HCT116 (cell line): Measurements from ENCODE around the gene ZSCAN5C. TPM values are rescaled to one million over a fixed set of nuclear protein-coding genes. Genes with fewer than 3 reads are reported as not detected.

Experiments
- ATAC-seq: fragments of 200-7000 bp; cut with Tn5 transposase; 2 replicates; pipeline ENCODE4 v1.9.1; 2020; ENCODE audit warnings: mild to moderate bottlenecking, moderate library complexity
- BruUV-seq: library from RNA; stranded (reverse); fragments of 400-500 nt; replicated peaks from 2 replicates; lab custom pipeline; 2021; lab: Mats Ljungman, UMichigan
- CTCF ChIA-PET: fragments of 300-600 bp; sonication (Branson Sonifier 250); formaldehyde crosslinking; loops from one replicate; lab custom pipeline; 2021; ENCODE audit warnings: antibody characterized with exemption; lab: Charles Lee
- POLR2A ChIA-PET: fragments of 300-600, 350-600 bp; sonication (Branson Sonifier 250); formaldehyde crosslinking; loops from one replicate; lab custom pipeline; 2021; ENCODE audit warnings: antibody characterized with exemption; lab: Charles Lee
- RAD21 ChIA-PET, 2 experiments: fragments of 300-600 bp; sonication (Branson Sonifier 250); formaldehyde crosslinking; loops; one replicate each; lab custom pipeline; 2023; ENCODE audit warnings: low total read pairs in 2 of 2; ENCODE audit not compliant: uncharacterized antibody in 2 of 2, unreplicated experiment in 2 of 2, low non-redundant PET in 1 of 2; lab: Charles Lee
- DNase-seq: peaks from one replicate; pipeline ENCODE4 v3.0.0-alpha.2; 2010; ENCODE audit warnings: low read depth, low spot score
- H2AFZ ChIP-seq: fragments of 200-600 bp; shearing (Covaris generic), sonication (generic); 2 replicates; pipeline ENCODE4 v1.6.1; 2017; ENCODE audit warnings: low read depth, mixed run types, mixed read lengths, antibody characterized with exemption, low read length; ENCODE audit not compliant: poor library complexity, severe bottlenecking
- H3K27ac ChIP-seq: 2 replicates; pipeline ENCODE4 v1.5.1; 2012; ENCODE audit warnings: low read depth, low read length
- H3K27me3 ChIP-seq: fragments of 200-600 bp; sonication (generic); 2 replicates; pipeline ENCODE4 v1.6.1; 2016; ENCODE audit warnings: mixed run types, low read length, mixed read lengths; ENCODE audit not compliant: insufficient read depth
- H3K36me3 ChIP-seq, 2 experiments: fragments of 200-500 bp in 1 of 2; fragments of 200-600 bp in 1 of 2; sonication (Bioruptor generic) in 1 of 2; sonication (generic) in 1 of 2; 2 replicates each; pipeline versions ENCODE4 v1.5.1 to v1.6.1; 2014 to 2016; ENCODE audit warnings: low read length in 2 of 2, inconsistent platforms in 1 of 2, mixed read lengths in 1 of 2, mixed run types in 1 of 2; ENCODE audit not compliant: insufficient read depth in 2 of 2, control insufficient read depth in 1 of 2
- H3K4me1 ChIP-seq, 2 experiments: fragments of 200-600 bp in 1 of 2; sonication (generic) in 1 of 2; 2 replicates each; pipeline versions ENCODE4 v1.5.1 to v1.6.1; 2012 to 2017; ENCODE audit warnings: low read length in 2 of 2, inconsistent platforms in 1 of 2, mild to moderate bottlenecking in 1 of 2, mixed read lengths in 1 of 2, mixed run types in 1 of 2, moderate library complexity in 1 of 2; ENCODE audit not compliant: insufficient read depth in 2 of 2, control insufficient read depth in 1 of 2
- H3K4me2 ChIP-seq: fragments of 200-600 bp; sonication (generic); 2 replicates; pipeline ENCODE4 v1.6.1; 2017; ENCODE audit warnings: mixed run types, low read length, mixed read lengths
- H3K4me3 ChIP-seq, 2 experiments: fragments of 200-600 bp in 1 of 2; sonication (generic) in 1 of 2; replicated peaks in 1 of 2; 2 replicates each; pipeline ENCODE4 v1.5.1; 2011 to 2016; ENCODE audit warnings: low read length in 2 of 2, control low read depth in 1 of 2, low read depth in 1 of 2, mild to moderate bottlenecking in 1 of 2, mixed read lengths in 1 of 2, mixed run types in 1 of 2
- H3K79me2 ChIP-seq: fragments of 200-600 bp; sonication (generic); 2 replicates; pipeline ENCODE4 v1.6.1; 2017; ENCODE audit warnings: mild to moderate bottlenecking, mixed run types, low read length, moderate library complexity, mixed read lengths; ENCODE audit not compliant: insufficient read depth
- H3K9ac ChIP-seq: fragments of 200-600 bp; sonication (generic); 2 replicates; pipeline ENCODE4 v1.6.1; 2016; ENCODE audit warnings: low read length, mixed read lengths
- H3K9me2 ChIP-seq: fragments of 200-600 bp; sonication (generic), shearing (Covaris generic); 2 replicates; pipeline ENCODE4 v1.6.1; 2017; ENCODE audit warnings: mixed run types, mild to moderate bottlenecking, moderate library complexity; ENCODE audit not compliant: insufficient read depth
- H3K9me3 ChIP-seq, 2 experiments: fragments of 200-500 bp in 1 of 2; fragments of 200-600 bp in 1 of 2; sonication (Bioruptor generic) in 1 of 2; sonication (generic) in 1 of 2; 2 replicates each; pipeline ENCODE4 v1.6.1; 2014 to 2017; ENCODE audit warnings: low read length in 2 of 2, mixed read lengths in 2 of 2, inconsistent platforms in 1 of 2, low read depth in 1 of 2, mild to moderate bottlenecking in 1 of 2, mixed run types in 1 of 2, moderate library complexity in 1 of 2; ENCODE audit not compliant: control insufficient read depth in 1 of 2, insufficient read depth in 1 of 2
- H4K20me1 ChIP-seq: fragments of 200-600 bp; sonication (generic), shearing (Covaris generic); 2 replicates; pipeline ENCODE4 v1.6.1; 2017; ENCODE audit warnings: mixed run types, mild to moderate bottlenecking, moderate library complexity; ENCODE audit not compliant: insufficient read depth
- CBX3 ChIP-seq: IDR thresholded peaks from 2 replicates; pipeline ENCODE4 v1.6.1; 2012; ENCODE audit warnings: low read depth
- CEBPB ChIP-seq: IDR thresholded peaks from 2 replicates; pipeline ENCODE4 v1.6.1; 2012; ENCODE audit warnings: low read depth
- EGR1 ChIP-seq: IDR thresholded peaks from 2 replicates; pipeline ENCODE4 v1.6.1; 2012; ENCODE audit warnings: low read depth
- EZH2 ChIP-seq: fragments of 200-600 bp; sonication (generic); IDR thresholded peaks from 2 replicates; pipeline ENCODE4 v1.6.1; 2017; ENCODE audit warnings: antibody characterized with exemption, mixed run types
- EZH2phosphoT487 ChIP-seq: fragments of 200-600 bp; IDR thresholded peaks from 2 replicates; pipeline ENCODE4 v1.6.1; 2018; ENCODE audit warnings: antibody characterized with exemption, borderline replicate concordance
- POLR2A ChIP-seq: IDR thresholded peaks from 2 replicates; pipeline ENCODE4 v1.7.0; 2011; ENCODE audit warnings: borderline replicate concordance; ENCODE audit not compliant: insufficient read depth, insufficient read length; ENCODE audit errors: extremely low read depth
- POLR2AphosphoS5 ChIP-seq: IDR thresholded peaks from 2 replicates; pipeline ENCODE4 v1.6.1; 2011; ENCODE audit warnings: mild to moderate bottlenecking, low read depth, low read length, moderate library complexity
- RAD21 ChIP-seq: IDR thresholded peaks from 2 replicates; pipeline ENCODE4 v1.6.1; 2012; ENCODE audit warnings: low read depth, mild to moderate bottlenecking
- SIN3A ChIP-seq: IDR thresholded peaks from 2 replicates; pipeline ENCODE4 v1.6.1; 2012; ENCODE audit warnings: low read depth
- SP1 ChIP-seq: IDR thresholded peaks from 2 replicates; pipeline ENCODE4 v1.6.1; 2012; ENCODE audit warnings: low read depth
- SRF ChIP-seq: IDR thresholded peaks from 2 replicates; pipeline ENCODE4 v1.6.1; 2012; ENCODE audit warnings: low read depth
- TCF7L2 ChIP-seq: IDR thresholded peaks from 2 replicates; pipeline ENCODE4 v1.7.0; 2011; ENCODE audit warnings: borderline replicate concordance, inconsistent platforms; ENCODE audit not compliant: insufficient read depth, insufficient read length; ENCODE audit errors: extremely low read depth
- ZFX ChIP-seq: fragments of 450-650 bp; IDR thresholded peaks from 2 replicates; pipeline ENCODE4 v1.6.1; 2017
- ZNF274 ChIP-seq: fragments of 200-500 bp; sonication (Bioruptor generic); IDR thresholded peaks from 2 replicates; pipeline ENCODE4 v1.6.1; 2014; ENCODE audit warnings: mild to moderate bottlenecking, low read depth, low read length, inconsistent platforms
- intact Hi-C: fragments of 100-400 bp; cut with micrococcal nuclease; formaldehyde crosslinking; loops from 2 replicates; pipeline ENCODE4 v1.10.0; 2022
- total RNA-seq: library from RNA; stranded (reverse); gene quantifications from one replicate; pipeline ENCODE4 v1.2.1, GENCODE V29; 2021; ENCODE audit not compliant: unreplicated experiment
- TF ChIP-seq, protein P1 (sequence below): IDR thresholded peaks from 2 replicates; pipeline ENCODE4 v1.6.1; 2011; ENCODE audit warnings: mild to moderate bottlenecking, low read length, moderate library complexity; ENCODE audit not compliant: insufficient replicate concordance; ENCODE audit errors: extremely low read depth
- TF ChIP-seq, protein P2 (sequence below): IDR thresholded peaks from 2 replicates; pipeline ENCODE4 v1.6.1; 2012
- TF ChIP-seq, protein P3 (sequence below): IDR thresholded peaks from 2 replicates; pipeline ENCODE4 v1.6.1; 2012
- TF ChIP-seq, protein P4 (sequence below): IDR thresholded peaks from 2 replicates; pipeline ENCODE4 v1.6.1; 2012; ENCODE audit warnings: low read depth

ZSCAN5C gene
- total RNA-seq, 1 experiment from 2014 or later = not detected

DNA sequence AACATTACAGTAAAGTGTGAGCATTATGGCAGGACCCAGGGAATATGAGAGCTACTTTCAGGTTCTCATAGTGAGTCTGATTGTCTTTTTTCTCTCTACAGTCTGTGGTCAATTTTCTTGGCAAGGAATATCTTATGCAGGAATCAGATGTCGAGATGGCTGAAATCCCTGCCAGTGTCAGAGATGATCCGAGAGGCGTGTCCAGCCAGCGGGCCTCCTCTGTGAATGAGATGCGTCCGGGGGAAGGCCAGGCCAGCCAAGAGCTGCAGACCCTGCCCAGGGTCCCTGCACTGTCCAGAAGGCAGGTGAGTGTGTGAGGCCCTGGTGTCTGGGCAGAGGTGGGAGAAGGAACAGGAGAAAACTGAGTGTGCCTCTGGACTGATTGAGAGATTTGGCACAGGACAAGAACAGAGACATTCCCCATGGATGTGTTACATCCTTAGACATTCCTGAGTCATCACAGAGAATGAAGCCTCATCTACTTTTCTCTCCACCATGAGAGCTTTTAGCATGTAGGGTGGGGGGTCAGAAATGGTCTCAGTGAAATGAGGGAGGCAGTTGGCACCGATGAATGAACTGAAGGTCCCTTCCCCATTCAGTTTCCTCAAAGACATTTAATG lies 43.2 kb downstream of the ZSCAN5C start:
- ChIA-PET POLR2A (no interaction called here), RAD21 (no interaction called here), CTCF (no interaction called here)
- TF ChIP-seq ZNF274 = no peak
- TF ChIP-seq, protein P1, sequence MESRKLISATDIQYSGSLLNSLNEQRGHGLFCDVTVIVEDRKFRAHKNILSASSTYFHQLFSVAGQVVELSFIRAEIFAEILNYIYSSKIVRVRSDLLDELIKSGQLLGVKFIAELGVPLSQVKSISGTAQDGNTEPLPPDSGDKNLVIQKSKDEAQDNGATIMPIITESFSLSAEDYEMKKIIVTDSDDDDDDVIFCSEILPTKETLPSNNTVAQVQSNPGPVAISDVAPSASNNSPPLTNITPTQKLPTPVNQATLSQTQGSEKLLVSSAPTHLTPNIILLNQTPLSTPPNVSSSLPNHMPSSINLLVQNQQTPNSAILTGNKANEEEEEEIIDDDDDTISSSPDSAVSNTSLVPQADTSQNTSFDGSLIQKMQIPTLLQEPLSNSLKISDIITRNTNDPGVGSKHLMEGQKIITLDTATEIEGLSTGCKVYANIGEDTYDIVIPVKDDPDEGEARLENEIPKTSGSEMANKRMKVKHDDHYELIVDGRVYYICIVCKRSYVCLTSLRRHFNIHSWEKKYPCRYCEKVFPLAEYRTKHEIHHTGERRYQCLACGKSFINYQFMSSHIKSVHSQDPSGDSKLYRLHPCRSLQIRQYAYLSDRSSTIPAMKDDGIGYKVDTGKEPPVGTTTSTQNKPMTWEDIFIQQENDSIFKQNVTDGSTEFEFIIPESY = no peak
- TF ChIP-seq SIN3A = no peak
- TF ChIP-seq ZFX = no peak
- TF ChIP-seq, protein P2, sequence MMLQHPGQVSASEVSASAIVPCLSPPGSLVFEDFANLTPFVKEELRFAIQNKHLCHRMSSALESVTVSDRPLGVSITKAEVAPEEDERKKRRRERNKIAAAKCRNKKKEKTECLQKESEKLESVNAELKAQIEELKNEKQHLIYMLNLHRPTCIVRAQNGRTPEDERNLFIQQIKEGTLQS = no peak
- TF ChIP-seq SP1 = no peak
- no peak for TF ChIP-seq TCF7L2
- TF ChIP-seq EZH2phosphoT487 = no peak
- no peak for TF ChIP-seq CBX3
- TF ChIP-seq EZH2 = no peak
- TF ChIP-seq, protein P3, sequence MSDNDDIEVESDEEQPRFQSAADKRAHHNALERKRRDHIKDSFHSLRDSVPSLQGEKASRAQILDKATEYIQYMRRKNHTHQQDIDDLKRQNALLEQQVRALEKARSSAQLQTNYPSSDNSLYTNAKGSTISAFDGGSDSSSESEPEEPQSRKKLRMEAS = no peak
- TF ChIP-seq CEBPB = no peak
- TF ChIP-seq SRF = no peak
- TF ChIP-seq EGR1 = no peak
- no peak for TF ChIP-seq POLR2AphosphoS5
- TF ChIP-seq, protein P4, sequence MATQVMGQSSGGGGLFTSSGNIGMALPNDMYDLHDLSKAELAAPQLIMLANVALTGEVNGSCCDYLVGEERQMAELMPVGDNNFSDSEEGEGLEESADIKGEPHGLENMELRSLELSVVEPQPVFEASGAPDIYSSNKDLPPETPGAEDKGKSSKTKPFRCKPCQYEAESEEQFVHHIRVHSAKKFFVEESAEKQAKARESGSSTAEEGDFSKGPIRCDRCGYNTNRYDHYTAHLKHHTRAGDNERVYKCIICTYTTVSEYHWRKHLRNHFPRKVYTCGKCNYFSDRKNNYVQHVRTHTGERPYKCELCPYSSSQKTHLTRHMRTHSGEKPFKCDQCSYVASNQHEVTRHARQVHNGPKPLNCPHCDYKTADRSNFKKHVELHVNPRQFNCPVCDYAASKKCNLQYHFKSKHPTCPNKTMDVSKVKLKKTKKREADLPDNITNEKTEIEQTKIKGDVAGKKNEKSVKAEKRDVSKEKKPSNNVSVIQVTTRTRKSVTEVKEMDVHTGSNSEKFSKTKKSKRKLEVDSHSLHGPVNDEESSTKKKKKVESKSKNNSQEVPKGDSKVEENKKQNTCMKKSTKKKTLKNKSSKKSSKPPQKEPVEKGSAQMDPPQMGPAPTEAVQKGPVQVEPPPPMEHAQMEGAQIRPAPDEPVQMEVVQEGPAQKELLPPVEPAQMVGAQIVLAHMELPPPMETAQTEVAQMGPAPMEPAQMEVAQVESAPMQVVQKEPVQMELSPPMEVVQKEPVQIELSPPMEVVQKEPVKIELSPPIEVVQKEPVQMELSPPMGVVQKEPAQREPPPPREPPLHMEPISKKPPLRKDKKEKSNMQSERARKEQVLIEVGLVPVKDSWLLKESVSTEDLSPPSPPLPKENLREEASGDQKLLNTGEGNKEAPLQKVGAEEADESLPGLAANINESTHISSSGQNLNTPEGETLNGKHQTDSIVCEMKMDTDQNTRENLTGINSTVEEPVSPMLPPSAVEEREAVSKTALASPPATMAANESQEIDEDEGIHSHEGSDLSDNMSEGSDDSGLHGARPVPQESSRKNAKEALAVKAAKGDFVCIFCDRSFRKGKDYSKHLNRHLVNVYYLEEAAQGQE = no peak
- TF ChIP-seq POLR2A = no peak
- no peak for TF ChIP-seq RAD21
- H3K4me2 ChIP-seq = no peak overlapping the region
- no peak overlapping the region for H3K9ac ChIP-seq
- no peaks in the 10 kb centered on the region for H3K9me3 ChIP-seq
- H3K36me3 ChIP-seq = no peaks in the 10 kb centered on the region
- no peak for ATAC-seq
- BruUV-seq = no TSS peak
- H3K4me3 ChIP-seq = no peak overlapping the region
- no peaks in the 10 kb centered on the region for H3K27me3 ChIP-seq
- H4K20me1 ChIP-seq = no peaks in the 10 kb centered on the region
- no peaks in the 10 kb centered on the region for H3K79me2 ChIP-seq
- no peaks in the 10 kb centered on the region for H3K9me2 ChIP-seq
- DNase-seq = no peak
- intact Hi-C loops = no loop called here
- H2AFZ ChIP-seq = no peak overlapping the region
- H3K4me1 ChIP-seq = no peaks in the 10 kb centered on the region
- H3K27ac ChIP-seq = no peak overlapping the region
